ENCODE results near the gene FRMD8. TPM values are rescaled to one million over a fixed set of nuclear protein-coding genes. Genes with fewer than 3 reads are reported as not detected.

The FRMD8 gene
- total RNA-seq, 2 donors from 2014 or later: 20.0 to 46.8 TPM

- intact Hi-C loops (cut with DNase I): no loop called here
- DNase-seq (peak; percentile 96 to 98 (median 98)), ATAC-seq (peak; percentile 13)
- no peaks in the 10 kb centered on the region for H3K27me3 ChIP-seq
- H3K36me3 ChIP-seq (replicated peaks in 1 of 2; ENCODE audit: insufficient read depth in 1 of 2, low read depth in 2 of 2): no peaks in the 10 kb centered on the region
- no peaks in the 10 kb centered on the region for H3K9me3 ChIP-seq
- H3K4me1 ChIP-seq: peaks cover 49% of the 10 kb centered on the region
- peak within 1 kb of the TSS; percentile 79 to 83 for H3K4me3 ChIP-seq
- TF ChIP-seq, protein P1, sequence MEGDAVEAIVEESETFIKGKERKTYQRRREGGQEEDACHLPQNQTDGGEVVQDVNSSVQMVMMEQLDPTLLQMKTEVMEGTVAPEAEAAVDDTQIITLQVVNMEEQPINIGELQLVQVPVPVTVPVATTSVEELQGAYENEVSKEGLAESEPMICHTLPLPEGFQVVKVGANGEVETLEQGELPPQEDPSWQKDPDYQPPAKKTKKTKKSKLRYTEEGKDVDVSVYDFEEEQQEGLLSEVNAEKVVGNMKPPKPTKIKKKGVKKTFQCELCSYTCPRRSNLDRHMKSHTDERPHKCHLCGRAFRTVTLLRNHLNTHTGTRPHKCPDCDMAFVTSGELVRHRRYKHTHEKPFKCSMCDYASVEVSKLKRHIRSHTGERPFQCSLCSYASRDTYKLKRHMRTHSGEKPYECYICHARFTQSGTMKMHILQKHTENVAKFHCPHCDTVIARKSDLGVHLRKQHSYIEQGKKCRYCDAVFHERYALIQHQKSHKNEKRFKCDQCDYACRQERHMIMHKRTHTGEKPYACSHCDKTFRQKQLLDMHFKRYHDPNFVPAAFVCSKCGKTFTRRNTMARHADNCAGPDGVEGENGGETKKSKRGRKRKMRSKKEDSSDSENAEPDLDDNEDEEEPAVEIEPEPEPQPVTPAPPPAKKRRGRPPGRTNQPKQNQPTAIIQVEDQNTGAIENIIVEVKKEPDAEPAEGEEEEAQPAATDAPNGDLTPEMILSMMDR (IDR thresholded peaks at IDR 0.05): peak in 1 of 7 experiments; percentile 11
- TF ChIP-seq POLR2A (IDR thresholded peaks at IDR 0.05): no peak
- H3K27ac ChIP-seq: peak within 1 kb of the TSS; percentile 98 to 100 (median 100)
- 1 to 3% methylated on average over 22 to 39 of the region's 40 CpGs for WGBS, 2 donors
Measured at GRCh38 chr11:65422633-65423515, 36.4 kb downstream of the FRMD8 start, which contains the start of gene NEAT1. Gene NEAT1 (plus strand): TSS chr11:65422798.

GRCh38 chr11:65423516-65424204 is 37.2 kb downstream of the FRMD8 start:
- DNase-seq: peak in 3 of 4 donors; percentile 41 to 54 (median 45)
- Histone ChIP-seq H3K4me1 (peaks cover 48% of the 10 kb centered on the region), H3K27me3 (no peaks in the 10 kb centered on the region), H3K27ac (peak overlapping the region; percentile 98 to 100 (median 100)), H3K36me3 (replicated peaks in 1 of 2; ENCODE audit: insufficient read depth in 1 of 2, low read depth in 2 of 2) (no peaks in the 10 kb centered on the region), H3K9me3 (no peaks in the 10 kb centered on the region), H3K4me3 (peak overlapping the region; percentile 79 to 83)
- no peak for ATAC-seq
- intact Hi-C loops (cut with DNase I): no loop called here
- TF ChIP-seq, protein P1 (IDR thresholded peaks at IDR 0.05): no peak
- TF ChIP-seq POLR2A (IDR thresholded peaks at IDR 0.05): no peak
- 0 to 1% methylated on average over 16 to 19 of the region's 19 CpGs for WGBS, 2 donors

- intact Hi-C loops (cut with DNase I): no loop called here
- no peaks in the 10 kb centered on the region for H3K36me3 ChIP-seq (replicated peaks in 1 of 2; ENCODE audit: insufficient read depth in 1 of 2, low read depth in 2 of 2)
Measured at GRCh38 chr11:65424205-65425104, 38.0 kb downstream of the FRMD8 start.

More at GRCh38 chr11:65424205-65425104, 38.0 kb downstream of the FRMD8 start:
- Histone ChIP-seq H3K4me1 (peaks cover 47% of the 10 kb centered on the region), H3K9me3 (no peaks in the 10 kb centered on the region), H3K4me3 (peak overlapping the region; percentile 79 to 83), H3K27ac (peak overlapping the region; percentile 98 to 100 (median 100)), H3K27me3 (no peaks in the 10 kb centered on the region)
- no peak for ATAC-seq
- WGBS, 2 donors: 1 to 2% methylated on average over 16 to 18 of the region's 18 CpGs
- TF ChIP-seq, protein P1 (IDR thresholded peaks at IDR 0.05): no peak
- no peak for TF ChIP-seq POLR2A (IDR thresholded peaks at IDR 0.05)
- DNase-seq: peak; percentile 56 to 68 (median 60)

Data from body of pancreas (tissue), 4 donors.